GM12892 (cell line): Measurements from ENCODE around the gene HIVEP3.

Experiments used
- POLR2A ChIP-seq: IDR thresholded peaks from 2 replicates; pipeline ENCODE4 v1.6.1; 2011; ENCODE audit warnings: low read depth, low read length, control low read depth
- POLR2AphosphoS5 ChIP-seq: IDR thresholded peaks from 2 replicates; pipeline ENCODE4 v1.6.1; 2011; ENCODE audit warnings: low read depth, low read length, control low read depth
- TAF1 ChIP-seq: IDR thresholded peaks from 2 replicates; pipeline ENCODE4 v1.6.1; 2011; ENCODE audit warnings: low read depth, mild to moderate bottlenecking, control low read depth, low read length, borderline replicate concordance

- no peak for TF ChIP-seq POLR2A
- no peak for TF ChIP-seq POLR2AphosphoS5
- no peak for TF ChIP-seq TAF1
These were observed 441.8 kb downstream of the HIVEP3 start for GRCh38 chr1:41476807-41477361.
